Measurements from ENCODE around the gene MEDAG.

DNA sequence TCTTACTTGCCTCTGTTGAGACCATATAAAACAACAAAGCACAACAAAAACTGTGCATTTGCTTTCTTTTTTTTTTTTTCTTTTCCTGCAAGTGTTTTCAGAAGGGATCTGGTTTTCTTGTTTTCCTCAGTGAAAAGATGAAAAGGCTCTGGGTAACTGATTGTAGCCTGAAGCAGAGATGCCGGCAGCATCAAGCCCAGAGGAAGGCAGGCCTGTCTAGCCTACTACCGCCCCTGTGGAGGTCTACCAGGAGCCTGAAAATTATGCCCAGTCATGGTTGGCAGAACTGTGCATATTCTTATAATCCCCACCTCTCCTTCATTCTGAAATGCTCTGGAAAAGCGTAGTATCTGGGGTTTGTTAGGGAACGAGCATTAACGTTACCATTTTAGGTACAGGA, 32.6 kb upstream of the MEDAG start:
- TF ChIP-seq POLR2A (IDR thresholded peaks at IDR 0.05; ENCODE audit: low read depth, low read length) (no peak), POLR2AphosphoS5 (IDR thresholded peaks at IDR 0.05; ENCODE audit: low read depth, low read length) (no peak), SPI1 (IDR thresholded peaks at IDR 0.05; ENCODE audit: low read depth, low read length) (no peak)
